GM18868 (cell line): ENCODE results near the gene DNMBP.

ENCODE experiments used
- ATAC-seq: cut with Tn5 transposase; IDR thresholded peaks from one replicate; pipeline ENCODE4 v1.9.1; 2021; ENCODE audit warnings: mild to moderate bottlenecking, moderate library complexity; ENCODE audit not compliant: unreplicated experiment

The DNMBP gene

GRCh38 chr10:100009793-100010676 is at the start of gene DNMBP:
Gene DNMBP (minus strand): TSS chr10:100009947. CDS start chr10:99972124, 37,823 bp downstream.
- peak; percentile 46 for ATAC-seq

GRCh38 chr10:100057948-100058347 is 48.2 kb upstream of the DNMBP start:
- no peak for ATAC-seq

- no peak for ATAC-seq
Measured at GRCh38 chr10:100053686-100054460, 44.1 kb upstream of the DNMBP start.

GRCh38 chr10:100046021-100046486 is 36.3 kb upstream of the DNMBP start:
- ATAC-seq, result peak; percentile 59

GRCh38 chr10:100045592-100045991 is 35.8 kb upstream of the DNMBP start:
- ATAC-seq, result no peak

GRCh38 chr10:100043796-100044195 is 34.0 kb upstream of the DNMBP start:
- ATAC-seq, result no peak

GRCh38 chr10:100043344-100043743 is 33.6 kb upstream of the DNMBP start:
- ATAC-seq, result no peak

GRCh38 chr10:100041306-100042002 is 31.7 kb upstream of the DNMBP start:
- no peak for ATAC-seq

- no peak for ATAC-seq
Measured at GRCh38 chr10:100038561-100039071, 28.9 kb upstream of the DNMBP start.

- ATAC-seq, result no peak
Measured at GRCh38 chr10:100037758-100038315, 28.1 kb upstream of the DNMBP start.

GRCh38 chr10:100036850-100037249 is 27.1 kb upstream of the DNMBP start:
- ATAC-seq, result no peak

- no peak for ATAC-seq
Measured at GRCh38 chr10:100033766-100034418, 24.1 kb upstream of the DNMBP start.

GRCh38 chr10:100027416-100027815 is 17.7 kb upstream of the DNMBP start:
- ATAC-seq, result no peak

- ATAC-seq, result no peak
Measured at GRCh38 chr10:100025576-100025975, 15.8 kb upstream of the DNMBP start.

- no peak for ATAC-seq
Measured at GRCh38 chr10:100024748-100025147, 15.0 kb upstream of the DNMBP start.

- ATAC-seq, result no peak
Measured at GRCh38 chr10:100022403-100022802, 12.7 kb upstream of the DNMBP start.

GRCh38 chr10:100021322-100021721 is 11.6 kb upstream of the DNMBP start:
- no peak for ATAC-seq

GRCh38 chr10:100020886-100021253 is 11.1 kb upstream of the DNMBP start:
- no peak for ATAC-seq

- ATAC-seq, result peak; percentile 88
Measured at GRCh38 chr10:100020142-100020885, 10.6 kb upstream of the DNMBP start.

- ATAC-seq, result no peak
Measured at GRCh38 chr10:100019787-100020141, 10.0 kb upstream of the DNMBP start.
